Adrenal gland (tissue), 12 donors: ENCODE results near the gene BSCL2. TPM values are rescaled to one million over a fixed set of nuclear protein-coding genes. Genes with fewer than 3 reads are reported as not detected.

Experiments used
- DNase-seq, 7 donors: peaks; one replicate each; pipeline ENCODE4 v3.0.0-alpha.2; 2019 to 2020
- H3K27ac ChIP-seq, 5 donors: fragments of 200-600 bp; sonication (generic) in 4 of 5; 1 replicate in 3 of 5; 2 replicates in 2 of 5; pipeline versions ENCODE4 v1.5.1 to v1.8.0; 2016 to 2020; ENCODE audit warnings: mild to moderate bottlenecking in 1 of 5
- H3K27me3 ChIP-seq: fragments of 200-600 bp; 2 replicates; pipeline ENCODE4 v1.8.0; 2021
- H3K36me3 ChIP-seq, 2 donors: fragments of 200-600 bp; replicated peaks in 1 of 2; 1 replicate in 1 of 2; 2 replicates in 1 of 2; pipeline versions ENCODE4 v1.5.1 to v1.8.0; 2018 to 2022
- H3K4me1 ChIP-seq, 2 donors: fragments of 200-600 bp; replicated peaks in 1 of 2; 1 replicate in 1 of 2; 2 replicates in 1 of 2; pipeline versions ENCODE4 v1.5.1 to v1.8.0; 2018 to 2021
- H3K4me3 ChIP-seq, 4 donors: fragments of 200-600 bp; sonication (generic) in 3 of 4; one replicate each; pipeline ENCODE4 v1.5.1; 2016 to 2018
- H3K9me3 ChIP-seq, 3 donors: fragments of 200-600 bp; sonication (generic) in 1 of 3; replicated peaks in 1 of 3; 1 replicate in 2 of 3; 2 replicates in 1 of 3; pipeline versions ENCODE4 v1.5.1 to v1.8.0; 2016 to 2021
- POLR2A ChIP-seq, 2 donors: fragments of 450-650 bp; IDR thresholded peaks; one replicate each; pipeline ENCODE4 v1.6.1; 2017; ENCODE audit warnings: antibody characterized with exemption in 2 of 2, mild to moderate bottlenecking in 2 of 2, moderate library complexity in 1 of 2
- WGBS, 4 donors: extraction: QIAGEN DNeasy Blood & Tissue Kit in 2 of 4; methylation state at CpG; one replicate each; pipeline versions ENCODE4 v1.1.5 to v1.1.7; 2013 to 2017; 5-methylcytosine and 5-hydroxymethylcytosine counted together
- intact Hi-C, 2 donors: fragments of 100-400 bp; cut with DNase I; formaldehyde crosslinking; loops; one replicate each; pipeline versions ENCODE4 v1.14.1 to v1.15.0; 2022 to 2023
- polyA plus RNA-seq, 3 donors: library from polyadenylated mRNA; stranded (reverse); fragments of 200-250 nt in 2 of 3; fragments of 350-450 nt in 1 of 3; fragmentation: Illumina TruSeq in 1 of 3; extraction: RNeasy Lipid Tissue Mini Kit (QIAGEN cat#74804) in 1 of 3; gene quantifications; one replicate each; pipeline ENCODE4 v1.2.3, GENCODE V29; 2013 to 2014
- total RNA-seq, 9 donors: library from RNA; depleted of rRNA in 4 of 9; stranded (reverse); fragments of >200 nt in 4 of 9; fragments of 120-200 nt in 1 of 9; fragmentation: NEBNext Ultra II Directional in 1 of 9; extraction: Animal tissue kit (Norgen Biotek cat#: 25700) in 1 of 9; gene quantifications; one replicate each; pipeline versions ENCODE4 v1.1.0 to v1.2.4, GENCODE V29; 2013 to 2023
- TF ChIP-seq, protein P1 (sequence below), 6 experiments: fragments of 450-650 bp in 4 of 6; fragments of 200-600 bp in 2 of 6; sonication (generic) in 1 of 6; IDR thresholded peaks; 1 replicate in 5 of 6; 2 replicates in 1 of 6; pipeline versions ENCODE4 v1.5.1 to v1.8.0; 2016 to 2021; ENCODE audit warnings: antibody characterized with exemption in 6 of 6, mild to moderate bottlenecking in 2 of 6, moderate library complexity in 1 of 6
- donor health status: healthy with polysubstance abuse.
- donor health status: Bipolar disorder and iron deficiency.
- donor health status: DM: yes; HTN: yes; CAD: no.
- donor health status: DM: no; HTN: no; CAD: no.
- donor health status: DM: no; HTN: no; CAD: no.
- donor health status: DM: yes; HTN: yes; CAD: no.

The BSCL2 gene
- total and polyA plus RNA-seq, 12 donors: 77.6 to 653 (median 131) TPM

DNA sequence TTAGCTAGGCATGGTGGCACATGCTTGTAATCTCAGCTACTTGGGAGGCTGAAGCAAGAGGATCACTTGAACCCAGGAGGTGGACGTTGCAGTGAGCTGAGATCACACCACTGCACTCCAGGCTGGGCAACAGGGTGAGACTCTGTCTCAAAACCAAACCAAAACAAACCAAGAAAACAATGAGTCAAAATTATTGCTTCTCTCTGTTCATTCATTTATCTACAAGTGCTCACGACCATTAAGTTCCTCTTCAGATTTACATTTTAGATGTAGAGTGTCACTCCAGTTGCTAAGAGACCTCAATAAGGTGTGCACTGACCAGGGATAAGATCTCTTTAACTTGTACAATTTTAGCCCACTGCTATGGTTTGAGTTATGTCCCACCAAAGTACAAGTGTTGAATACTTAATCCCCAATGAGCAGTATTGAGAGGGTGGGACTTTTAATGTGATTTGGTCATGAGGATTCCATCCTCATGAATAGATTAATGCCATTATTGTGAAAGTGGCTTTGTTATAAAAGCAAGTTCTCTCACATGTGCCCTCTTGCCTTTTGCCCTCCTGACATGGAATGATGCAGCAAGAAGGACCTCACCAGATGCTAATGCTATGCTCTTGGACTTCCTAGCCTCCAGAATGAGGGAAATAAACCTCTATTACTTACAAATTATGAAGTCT, 12.2 kb upstream of the BSCL2 start:
- no peak for DNase-seq
- intact Hi-C loops: loop anchor here in 1 of 2 donors (5.0 kb wide), 1 partner anchor 48 kb away; no protein-coding TSS in a partner anchor
- Histone ChIP-seq H3K4me3 (no peak overlapping the region), H3K4me1 (peaks cover 11 to 17% of the 10 kb centered on the region in 2 donors), H3K9me3 (no peaks in the 10 kb centered on the region), H3K27ac (no peak overlapping the region), H3K36me3 (peaks cover 0 to 95% of the 10 kb centered on the region in 2 donors), H3K27me3 (no peaks in the 10 kb centered on the region)
- 82 to 87% (median 84%) methylated on average over 2 of the region's 2 CpGs for WGBS, 4 donors
- TF ChIP-seq, protein P1, sequence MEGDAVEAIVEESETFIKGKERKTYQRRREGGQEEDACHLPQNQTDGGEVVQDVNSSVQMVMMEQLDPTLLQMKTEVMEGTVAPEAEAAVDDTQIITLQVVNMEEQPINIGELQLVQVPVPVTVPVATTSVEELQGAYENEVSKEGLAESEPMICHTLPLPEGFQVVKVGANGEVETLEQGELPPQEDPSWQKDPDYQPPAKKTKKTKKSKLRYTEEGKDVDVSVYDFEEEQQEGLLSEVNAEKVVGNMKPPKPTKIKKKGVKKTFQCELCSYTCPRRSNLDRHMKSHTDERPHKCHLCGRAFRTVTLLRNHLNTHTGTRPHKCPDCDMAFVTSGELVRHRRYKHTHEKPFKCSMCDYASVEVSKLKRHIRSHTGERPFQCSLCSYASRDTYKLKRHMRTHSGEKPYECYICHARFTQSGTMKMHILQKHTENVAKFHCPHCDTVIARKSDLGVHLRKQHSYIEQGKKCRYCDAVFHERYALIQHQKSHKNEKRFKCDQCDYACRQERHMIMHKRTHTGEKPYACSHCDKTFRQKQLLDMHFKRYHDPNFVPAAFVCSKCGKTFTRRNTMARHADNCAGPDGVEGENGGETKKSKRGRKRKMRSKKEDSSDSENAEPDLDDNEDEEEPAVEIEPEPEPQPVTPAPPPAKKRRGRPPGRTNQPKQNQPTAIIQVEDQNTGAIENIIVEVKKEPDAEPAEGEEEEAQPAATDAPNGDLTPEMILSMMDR (IDR thresholded peaks at IDR 0.05): no peak
- TF ChIP-seq POLR2A (IDR thresholded peaks at IDR 0.05): no peak

DNA sequence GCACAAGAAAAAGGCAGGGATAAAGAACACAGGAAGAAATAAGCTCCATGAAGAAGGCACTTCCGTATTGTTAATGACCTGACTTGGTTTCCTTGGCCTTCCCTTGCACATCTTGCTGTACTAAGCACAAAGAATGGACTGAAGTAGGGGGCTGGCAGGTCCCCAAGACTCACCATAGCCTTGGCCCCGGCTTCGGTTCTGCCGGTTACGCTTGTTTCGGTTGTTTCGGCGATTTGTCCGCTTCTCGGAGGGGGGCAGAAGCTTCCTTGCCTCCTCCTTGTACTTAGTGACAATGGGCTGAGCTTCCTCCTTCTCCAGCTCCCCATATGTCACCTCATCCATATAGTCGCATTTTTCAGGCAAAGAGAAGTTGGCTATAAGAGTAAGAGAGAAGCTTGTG, 9.6 kb upstream of the BSCL2 start:
- H3K4me1 ChIP-seq: peaks cover 24 to 25% of the 10 kb centered on the region in 2 donors
- H3K36me3 ChIP-seq: peaks cover 0 to 97% of the 10 kb centered on the region in 2 donors
- intact Hi-C loops: loop anchor here in 1 of 2 donors (5.0 kb wide), 1 partner anchor 50 kb away; no protein-coding TSS in a partner anchor
- no peak overlapping the region for H3K4me3 ChIP-seq
- peak overlapping the region in 1 of 5 donors; percentile 13 for H3K27ac ChIP-seq
- no peaks in the 10 kb centered on the region for H3K27me3 ChIP-seq
- DNase-seq: peak in 1 of 7 donors; percentile 11
- no peak for TF ChIP-seq POLR2A (IDR thresholded peaks at IDR 0.05)
- TF ChIP-seq, protein P1 (IDR thresholded peaks at IDR 0.05): no peak
- WGBS, 4 donors: 78 to 88% (median 84%) methylated on average over 11 of the region's 11 CpGs
- no peaks in the 10 kb centered on the region for H3K9me3 ChIP-seq

- TF ChIP-seq, protein P1 (IDR thresholded peaks at IDR 0.05): no peak
- TF ChIP-seq POLR2A (IDR thresholded peaks at IDR 0.05): no peak
- 87 to 89% (median 88%) methylated on average over 5 of the region's 5 CpGs for WGBS, 4 donors
- H3K27ac ChIP-seq: no peak overlapping the region
These were observed 9.0 kb upstream of the BSCL2 start for GRCh38 chr11:62716206-62716605.

DNA sequence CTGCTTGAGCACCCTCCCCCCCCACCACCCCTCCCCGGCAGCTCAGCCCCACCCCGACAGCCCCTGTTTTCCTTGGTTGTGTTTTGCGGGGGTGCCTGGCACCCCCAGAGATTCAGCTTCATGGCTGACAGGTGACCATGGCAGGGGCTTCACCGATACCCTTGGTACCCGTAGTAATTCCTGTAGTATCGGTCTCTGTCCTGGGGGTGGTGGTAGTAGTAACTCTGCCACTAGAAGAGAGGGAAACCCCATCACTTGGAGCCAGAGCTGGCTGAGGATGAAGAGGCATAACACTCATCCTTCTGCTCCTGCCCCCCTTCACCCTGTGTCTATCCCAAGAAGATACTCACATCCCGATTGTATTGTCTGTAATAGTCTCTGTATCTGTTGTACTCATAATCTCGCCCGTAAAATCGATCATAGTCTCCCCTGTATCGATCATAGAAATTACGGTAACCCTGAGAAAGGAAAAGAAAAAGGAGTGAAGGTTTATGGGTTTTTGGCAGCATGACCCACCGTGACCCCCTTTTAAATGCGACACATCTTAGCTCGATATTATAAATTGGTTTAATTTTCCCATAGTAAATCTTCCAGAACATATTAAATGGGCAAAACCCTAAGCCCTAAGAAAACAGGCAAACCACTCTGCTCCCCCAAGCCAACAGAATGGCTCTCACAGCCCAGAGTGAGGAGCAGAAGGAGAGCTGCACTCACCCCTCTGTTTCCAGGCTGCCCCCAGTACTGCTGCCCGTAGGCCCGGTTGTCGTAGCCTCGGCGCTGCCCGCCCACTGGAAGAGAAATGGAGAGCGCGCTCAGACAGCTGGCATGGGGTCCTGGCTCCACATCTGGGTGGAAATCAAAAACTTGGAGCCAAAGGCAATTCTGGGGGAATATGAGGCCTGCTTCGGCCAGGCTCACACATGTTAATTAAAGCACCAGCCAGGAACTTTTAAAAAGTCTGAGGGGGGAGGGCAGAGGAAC, 8.2 kb upstream of the BSCL2 start:
- peaks cover 0 to 97% of the 10 kb centered on the region in 2 donors for H3K36me3 ChIP-seq
- H3K27ac ChIP-seq: peak overlapping the region in 1 of 5 donors; percentile 84
- 87 to 88% (median 88%) methylated on average over 15 to 24 of the region's 24 CpGs for WGBS, 4 donors
- intact Hi-C loops: loop anchor here in 1 of 2 donors (5.0 kb wide), 1 partner anchor 52 kb away; no protein-coding TSS in a partner anchor
- no peaks in the 10 kb centered on the region for H3K27me3 ChIP-seq
- H3K4me3 ChIP-seq: no peak overlapping the region
- DNase-seq: peak in 1 of 7 donors; percentile 12
- no peaks in the 10 kb centered on the region for H3K9me3 ChIP-seq
- TF ChIP-seq, protein P1 (IDR thresholded peaks at IDR 0.05): no peak
- TF ChIP-seq POLR2A (IDR thresholded peaks at IDR 0.05): no peak
- H3K4me1 ChIP-seq: peaks cover 24 to 25% of the 10 kb centered on the region in 2 donors

More at GRCh38 chr11:62716206-62716605, 9.0 kb upstream of the BSCL2 start:
- H3K36me3 ChIP-seq: peaks cover 0 to 97% of the 10 kb centered on the region in 2 donors
- no peaks in the 10 kb centered on the region for H3K9me3 ChIP-seq
- H3K4me3 ChIP-seq: no peak overlapping the region
- DNase-seq: no peak
- intact Hi-C loops: loop anchor here in 1 of 2 donors (5.0 kb wide), 1 partner anchor 51 kb away; no protein-coding TSS in a partner anchor
- peaks cover 24 to 25% of the 10 kb centered on the region in 2 donors for H3K4me1 ChIP-seq
- no peaks in the 10 kb centered on the region for H3K27me3 ChIP-seq
